GM10266 (cell line): ENCODE results near the gene AMZ1.
"Not testable (repeated sequence)": the region's sequence is repeated elsewhere in the genome, so short reads cannot be mapped to it uniquely, and the experiment has no call there.

ENCODE experiments used
- DNase-seq: peaks from one replicate; pipeline ENCODE4 v3.0.0; 2012; ENCODE audit errors: extremely low spot score
- CTCF ChIP-seq: IDR thresholded peaks from 2 replicates; pipeline ENCODE4 v1.5.1; 2012; ENCODE audit warnings: mild to moderate bottlenecking, low read depth; ENCODE audit not compliant: control insufficient read depth, insufficient read depth; ENCODE audit errors: missing control alignments

Gene AMZ1

GRCh38 chr7:2670720-2671391 is 17.1 kb upstream of the AMZ1 start:
- DNase-seq: peak; percentile 88
- peak; percentile 83 for TF ChIP-seq CTCF

GRCh38 chr7:2673214-2673613 is 14.8 kb upstream of the AMZ1 start:
- not testable (repeated sequence) for DNase-seq

GRCh38 chr7:2673934-2674333 is 14.1 kb upstream of the AMZ1 start:
- DNase-seq: no peak

GRCh38 chr7:2675256-2675764 is 12.7 kb upstream of the AMZ1 start:
- TF ChIP-seq CTCF: no peak
- no peak for DNase-seq

More at GRCh38 chr7:2673934-2674333, 14.1 kb upstream of the AMZ1 start:
- no peak for TF ChIP-seq CTCF

- not testable (repeated sequence) for DNase-seq
These were observed 11.4 kb upstream of the AMZ1 start for GRCh38 chr7:2676576-2676975.

- not testable (repeated sequence) for DNase-seq
These were observed 9.5 kb upstream of the AMZ1 start for GRCh38 chr7:2678454-2678853.

- DNase-seq: not testable (repeated sequence)
These were observed 8.6 kb upstream of the AMZ1 start for GRCh38 chr7:2679135-2680127.

- TF ChIP-seq CTCF: no peak
These were observed 7.7 kb upstream of the AMZ1 start for GRCh38 chr7:2680256-2680655.

GRCh38 chr7:2680792-2681490 is 7.1 kb upstream of the AMZ1 start:
- peak; percentile 87 for DNase-seq
- TF ChIP-seq CTCF: peak; percentile 82

More at GRCh38 chr7:2680256-2680655, 7.7 kb upstream of the AMZ1 start:
- no peak for DNase-seq
